DOHH2 (cell line): Measurements from ENCODE around the gene SHROOM1.

Experiments
- CTCF ChIP-seq: fragments of 200-600 bp; sonication (generic); IDR thresholded peaks from one replicate; pipeline ENCODE4 v1.5.1; 2014; ENCODE audit warnings: antibody characterized with exemption, mild to moderate bottlenecking, low read depth, low read length; ENCODE audit not compliant: poor library complexity, severe bottlenecking
- EZH2phosphoT487 ChIP-seq: fragments of 200-600 bp; sonication (generic); IDR thresholded peaks from 2 replicates; pipeline ENCODE4 v1.6.1; 2017; ENCODE audit warnings: borderline replicate concordance, mild to moderate bottlenecking, antibody characterized with exemption, low read length, moderate library complexity, mixed read lengths

- TF ChIP-seq CTCF (no peak), EZH2phosphoT487 (no peak)
These were observed 3.6 kb upstream of the SHROOM1 start for GRCh38 chr5:132834057-132834456.
